NCI-H187 (cell line): Measurements from ENCODE around the gene DERL3.

Experiments used
- DNase-seq, 2 experiments: peaks; one replicate each; lab custom pipeline; 2025; lab: John Stamatoyannopoulos, UW

Gene DERL3

DNA sequence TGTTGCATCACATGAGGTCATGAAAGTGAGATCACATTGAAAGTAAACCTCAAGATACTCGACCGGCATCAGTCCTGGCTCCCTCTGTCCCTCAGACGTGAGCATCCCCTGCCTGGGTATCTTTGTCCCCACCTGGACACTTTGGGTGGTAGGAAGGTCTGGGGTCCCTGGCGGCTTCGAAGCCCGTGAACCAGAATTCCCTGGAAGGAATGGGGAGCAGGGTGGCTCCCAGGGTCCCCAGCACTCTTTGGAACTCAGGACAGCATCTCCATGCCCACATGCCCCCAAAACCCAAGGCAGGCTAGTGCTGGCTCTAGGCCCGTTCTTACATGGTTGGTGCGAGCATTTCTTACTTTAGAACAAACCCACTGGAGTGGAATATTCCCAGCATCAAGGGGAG is 7.5 kb downstream of the DERL3 start:
- no peak for DNase-seq

DNA sequence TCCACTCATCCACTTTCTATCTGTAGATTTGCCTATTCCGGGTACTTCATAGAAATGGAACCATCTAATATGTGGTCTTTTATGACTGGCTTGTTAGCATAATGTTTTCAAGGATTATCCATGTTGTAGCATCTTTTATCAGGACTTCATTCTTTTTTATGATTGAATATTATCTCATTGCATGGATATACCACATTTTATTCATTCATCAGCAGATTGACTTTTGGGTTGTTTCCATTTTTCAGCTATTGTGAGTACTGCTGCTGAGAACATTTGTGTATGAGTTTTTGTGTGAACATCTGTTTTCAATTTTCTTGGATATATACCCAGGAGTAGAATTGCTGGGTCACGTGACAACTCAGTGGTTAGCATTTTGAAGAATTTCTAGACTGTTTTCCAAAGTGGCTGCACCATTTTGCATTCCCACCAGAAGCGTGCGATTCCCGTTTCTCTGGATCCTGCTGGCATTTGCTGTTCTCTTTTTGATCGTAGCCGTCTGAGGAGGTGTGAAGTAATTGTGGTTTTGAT is 8.9 kb downstream of the DERL3 start:
- DNase-seq: no peak

DNA sequence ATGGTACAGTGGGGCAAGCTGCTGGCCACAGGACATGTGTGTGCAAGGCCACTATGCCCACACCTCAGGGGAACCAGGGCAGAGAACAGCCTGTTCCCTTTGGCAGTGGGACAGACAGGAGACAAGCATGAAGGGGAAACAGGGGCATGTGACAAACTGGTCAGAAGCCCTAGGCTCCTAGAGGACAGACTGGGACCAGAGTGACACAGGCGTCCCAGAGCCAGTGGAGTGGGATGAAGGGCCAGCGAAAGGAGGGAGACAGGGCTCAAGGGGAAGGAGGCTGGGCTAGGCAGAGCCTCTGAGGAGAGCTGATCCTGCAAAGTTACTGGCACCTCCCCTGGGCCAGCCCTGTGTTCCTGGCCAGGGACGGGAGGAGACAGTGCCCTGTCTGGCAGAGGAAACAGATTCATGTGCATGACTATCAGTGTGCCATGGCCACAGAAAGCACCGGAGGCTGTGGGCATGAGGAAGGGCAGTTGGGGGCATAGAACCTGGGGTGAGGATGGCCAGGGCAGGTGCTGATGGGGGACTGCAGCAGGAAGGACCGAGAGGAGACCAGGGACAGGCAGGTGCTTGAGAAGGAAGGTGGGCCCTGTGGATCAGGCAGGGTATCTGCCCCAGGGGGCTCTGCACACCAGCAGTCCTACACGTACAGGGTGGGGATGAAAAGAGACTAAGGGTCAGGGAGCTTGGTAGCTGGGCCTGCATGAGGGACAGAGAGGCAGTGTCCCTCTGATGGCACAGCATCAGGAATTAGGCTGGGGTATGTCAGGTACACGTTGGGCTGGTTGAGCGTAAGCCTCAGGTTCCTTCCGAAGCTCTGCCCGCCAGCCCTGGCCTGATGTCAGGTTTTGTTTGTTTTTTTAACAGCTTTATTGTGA is 9.8 kb downstream of the DERL3 start:
- DNase-seq: no peak

DNA sequence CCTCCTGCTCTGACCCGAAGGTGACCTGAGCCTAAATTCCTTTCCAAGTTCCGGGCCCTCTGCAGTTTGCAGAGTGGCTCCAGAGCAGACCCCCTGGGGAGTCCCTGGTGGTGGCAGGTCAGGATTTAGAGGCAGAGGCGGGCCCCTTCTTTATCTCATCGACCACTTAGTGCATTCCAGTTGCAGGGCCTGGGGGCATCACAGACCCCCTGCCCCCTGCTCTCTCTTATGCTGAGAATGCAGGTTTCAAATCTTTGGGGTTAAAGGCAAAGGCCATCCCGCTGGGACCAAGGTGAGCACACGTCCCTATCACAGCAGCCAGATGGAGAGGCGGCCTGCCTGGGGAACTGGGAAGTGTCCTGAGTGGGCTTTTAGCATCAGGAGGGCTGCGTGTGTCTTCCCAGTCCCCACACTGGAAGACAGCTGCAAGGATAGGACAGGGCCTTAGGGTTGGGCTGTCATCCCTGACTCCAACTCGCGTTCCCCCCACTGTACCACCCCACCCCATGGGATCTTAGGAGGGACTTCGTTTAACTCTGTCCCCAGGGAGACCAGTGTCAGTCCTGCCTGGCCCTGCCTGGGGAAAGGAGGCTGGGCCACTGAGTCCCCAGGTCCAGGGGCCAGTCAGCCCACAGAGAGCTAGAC is 11.3 kb downstream of the DERL3 start:
- DNase-seq: no peak

DNA sequence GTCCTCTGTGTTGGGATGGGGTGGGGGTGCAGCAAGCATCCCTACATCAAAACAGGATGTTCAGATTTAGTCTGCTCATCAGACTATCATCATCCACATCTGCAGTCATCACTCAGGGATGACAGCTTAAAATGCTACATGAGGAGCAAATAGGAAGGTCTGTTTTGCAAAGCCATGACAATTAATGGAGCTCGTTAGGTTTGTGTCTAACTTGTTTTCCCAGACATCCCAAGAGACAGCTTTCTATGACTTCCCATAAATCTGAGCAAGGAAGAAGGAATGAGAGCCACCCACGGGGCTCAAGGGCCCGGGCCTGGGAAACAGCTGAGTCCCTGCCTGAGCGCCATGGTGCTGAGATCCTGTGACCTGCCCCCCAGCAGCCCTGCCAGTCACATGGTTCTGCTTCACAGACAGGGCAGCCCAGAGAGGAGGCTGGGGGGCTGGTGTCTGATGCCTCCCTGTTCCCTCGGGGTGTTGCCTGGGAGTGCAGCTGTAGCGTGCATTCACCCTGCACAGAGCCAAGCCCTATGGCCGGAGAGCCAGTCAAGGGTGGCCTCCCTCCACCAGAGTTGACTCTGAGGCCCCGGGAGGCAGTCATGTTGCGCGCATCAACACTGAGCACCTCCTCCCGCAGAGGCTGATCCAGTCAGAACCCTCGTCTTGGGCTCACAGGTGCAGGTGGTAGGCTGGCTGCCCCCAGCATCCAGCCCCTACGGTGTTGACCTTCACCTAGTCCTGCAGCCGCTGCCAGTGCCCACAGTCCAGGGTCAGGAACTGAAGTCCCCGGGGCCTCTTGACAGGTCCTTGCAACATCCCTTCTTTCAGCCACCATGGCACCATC is 12.1 kb downstream of the DERL3 start:
- DNase-seq: no peak

DNA sequence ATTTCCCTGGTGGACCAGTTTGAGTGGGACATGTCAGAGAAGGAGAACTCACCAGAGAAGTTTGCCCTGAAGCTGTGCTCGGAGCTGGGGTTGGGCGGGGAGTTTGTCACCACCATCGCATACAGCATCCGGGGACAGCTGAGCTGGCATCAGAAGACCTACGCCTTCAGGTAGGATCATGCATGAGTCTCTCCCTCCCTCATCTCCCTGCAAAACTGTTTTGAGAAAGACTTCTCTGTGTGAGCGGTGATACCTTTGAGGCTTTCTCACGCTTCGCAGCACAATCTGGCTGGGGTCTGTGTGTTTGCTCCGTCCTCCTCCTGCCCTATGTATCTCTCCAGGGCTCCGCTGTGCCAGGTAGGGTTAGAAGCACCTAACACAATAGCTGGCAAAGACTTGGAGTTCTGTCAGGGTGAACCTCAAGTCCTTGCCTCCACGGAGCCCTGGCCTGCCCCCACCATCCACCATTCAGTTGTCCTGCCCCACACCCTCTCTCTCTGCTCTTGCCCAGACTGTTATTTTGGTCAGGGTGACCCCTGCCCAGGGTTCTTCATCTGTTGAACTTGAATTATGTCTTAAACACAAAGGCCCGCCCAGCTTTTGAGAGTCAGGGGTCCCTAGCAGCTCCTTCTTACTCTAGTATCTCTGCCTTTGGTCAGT is 13.4 kb downstream of the DERL3 start:
- no peak for DNase-seq

DNA sequence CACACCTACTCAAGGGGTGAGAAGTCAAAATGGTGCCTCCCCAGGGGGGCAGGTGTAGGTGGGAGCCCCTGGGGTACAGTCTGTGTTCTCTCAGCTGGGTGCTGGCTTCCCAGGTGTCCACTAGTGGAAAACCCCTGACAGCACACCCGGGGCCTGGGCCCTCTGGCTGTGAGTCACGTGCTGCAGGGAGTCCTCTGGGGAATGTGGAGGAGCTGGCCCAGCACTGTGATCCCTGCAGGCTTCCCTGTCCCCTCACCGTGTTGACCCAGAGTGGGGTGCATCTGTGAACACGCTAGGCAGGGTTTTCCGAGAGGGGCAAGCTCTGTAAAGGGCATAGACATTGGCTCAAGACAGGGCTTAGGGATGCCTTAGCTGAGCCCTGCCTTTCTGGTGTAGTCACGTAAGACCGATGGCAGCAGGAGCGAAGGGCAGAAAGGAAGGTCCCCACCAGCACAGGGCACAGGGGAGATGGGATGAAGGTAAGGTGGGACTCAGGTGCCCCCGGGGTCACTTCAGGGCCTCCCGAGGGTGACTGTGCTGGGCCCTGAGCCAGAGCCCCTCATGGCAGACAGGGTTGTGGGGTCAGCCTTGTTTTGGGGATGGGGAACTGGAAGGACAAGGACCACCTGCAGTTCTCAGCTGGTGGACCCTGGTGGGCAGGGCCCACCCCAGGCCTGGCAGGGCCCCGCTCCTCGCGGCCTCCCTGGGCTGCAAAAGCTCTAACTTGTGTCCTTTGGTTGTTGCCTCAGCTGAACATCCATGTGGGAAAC is 14.1 kb downstream of the DERL3 start:
- no peak for DNase-seq

DNA sequence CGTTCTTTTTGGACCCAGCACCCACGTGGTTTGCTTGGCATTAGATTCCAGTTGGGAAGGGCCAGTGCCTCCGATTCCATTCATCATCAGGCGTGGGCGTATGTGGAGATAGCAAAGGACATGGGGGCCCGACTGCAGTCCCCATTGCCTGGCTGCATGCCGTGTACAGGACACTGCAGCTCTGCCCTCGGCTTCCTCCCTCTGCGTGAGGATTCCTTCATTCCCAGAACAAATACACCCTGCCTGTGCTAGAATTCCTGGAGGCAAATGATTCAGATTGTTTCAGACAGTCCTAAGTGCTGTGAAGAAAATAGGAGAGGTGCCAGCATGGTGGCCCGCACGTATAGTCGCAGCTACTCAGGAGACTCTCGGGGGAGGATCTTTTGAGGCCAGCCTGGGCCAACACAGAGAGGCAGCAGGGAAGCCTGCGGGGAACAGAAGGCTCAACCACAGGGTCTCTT is 15.4 kb downstream of the DERL3 start:
- no peak for DNase-seq

DNA sequence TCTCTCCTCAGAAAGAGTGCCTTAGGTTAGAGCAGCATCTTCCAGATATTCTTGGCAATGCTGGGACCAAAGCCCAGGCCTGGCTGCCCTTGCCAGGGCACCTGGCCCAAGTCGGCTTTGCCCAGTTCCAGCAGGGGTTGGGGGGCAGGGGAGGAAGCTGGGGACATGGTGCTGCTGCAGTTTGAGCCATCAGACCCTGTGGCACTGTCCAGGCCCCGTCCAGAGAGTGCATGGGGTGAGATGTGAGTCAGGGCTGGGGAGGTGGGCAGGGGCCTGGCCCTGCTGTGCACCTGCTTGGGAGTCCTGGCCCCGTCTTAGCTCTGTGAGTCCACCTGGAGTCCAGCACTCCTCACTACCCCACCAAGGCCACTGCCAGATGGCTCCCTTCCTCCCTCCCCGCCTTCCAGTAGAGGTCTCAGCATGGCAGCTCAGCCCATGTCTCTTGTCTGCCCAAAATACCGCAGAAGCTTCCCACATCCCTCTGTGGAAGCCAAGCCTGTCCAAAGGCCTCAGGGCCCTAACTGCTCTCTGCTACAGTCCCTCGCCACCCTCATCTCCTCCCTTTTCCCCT is 16.6 kb downstream of the DERL3 start:
- no peak for DNase-seq

DNA sequence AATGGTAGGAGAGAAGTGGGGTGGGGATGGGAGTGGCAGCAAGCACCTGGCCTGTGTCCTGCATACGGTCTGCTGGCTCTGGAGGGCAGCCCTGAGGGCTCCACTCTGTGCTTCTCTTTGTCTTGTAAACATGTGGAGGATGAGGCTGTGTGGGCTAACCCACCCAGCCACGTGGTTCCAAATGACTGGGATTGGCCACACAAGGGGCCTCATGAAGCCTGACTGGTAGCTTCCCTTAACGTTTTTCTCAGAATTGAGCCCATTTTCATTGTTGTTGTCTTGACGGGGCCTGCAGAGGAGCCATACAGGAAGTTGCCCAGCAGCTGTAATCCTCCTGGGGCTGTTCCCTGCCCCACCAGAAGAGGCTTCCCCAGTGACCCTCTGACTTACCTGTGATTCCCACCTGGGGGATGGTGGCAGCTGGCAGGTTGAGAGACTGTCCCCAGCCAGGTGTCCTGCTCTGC is 18.0 kb downstream of the DERL3 start:
- DNase-seq: no peak

DNA sequence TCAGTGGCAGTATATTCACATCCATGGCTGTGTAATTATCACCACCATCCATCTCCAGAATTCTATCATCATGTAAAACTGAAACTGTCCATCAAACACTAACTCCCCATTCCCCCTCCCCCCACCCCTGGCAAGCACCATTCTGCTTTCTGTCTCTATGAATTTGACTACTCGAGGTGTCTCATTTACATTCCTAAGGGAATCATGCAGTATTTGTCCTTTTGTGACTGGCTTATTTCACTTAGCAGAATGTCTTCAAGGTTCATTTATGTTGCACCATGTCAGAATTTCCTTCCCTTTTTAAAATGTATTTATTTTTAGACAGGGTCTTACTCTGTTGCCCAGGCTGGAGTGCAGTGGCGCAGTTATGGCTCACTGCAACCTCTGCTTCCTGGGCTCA is 20.3 kb downstream of the DERL3 start:
- DNase-seq: no peak

DNA sequence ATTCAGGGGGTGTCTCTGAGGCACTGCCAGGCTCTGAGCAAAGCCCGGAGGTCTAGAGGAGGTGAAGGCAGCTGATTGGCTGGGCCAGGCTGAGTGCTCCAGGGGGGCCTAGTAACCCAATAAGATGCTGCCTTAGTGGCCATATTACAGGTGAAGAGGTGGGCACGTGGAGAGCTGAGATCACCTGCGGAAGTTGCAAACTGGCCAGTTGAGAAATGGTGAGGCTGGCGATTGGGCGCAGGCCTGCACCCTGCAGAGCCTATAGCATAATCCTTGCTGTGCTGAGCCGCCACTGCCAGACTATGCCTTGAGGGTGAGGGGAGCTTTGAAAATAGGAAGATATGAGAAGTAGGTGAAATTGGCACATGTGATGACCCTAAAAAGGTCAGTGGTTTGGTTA is 21.7 kb downstream of the DERL3 start:
- no peak for DNase-seq

DNA sequence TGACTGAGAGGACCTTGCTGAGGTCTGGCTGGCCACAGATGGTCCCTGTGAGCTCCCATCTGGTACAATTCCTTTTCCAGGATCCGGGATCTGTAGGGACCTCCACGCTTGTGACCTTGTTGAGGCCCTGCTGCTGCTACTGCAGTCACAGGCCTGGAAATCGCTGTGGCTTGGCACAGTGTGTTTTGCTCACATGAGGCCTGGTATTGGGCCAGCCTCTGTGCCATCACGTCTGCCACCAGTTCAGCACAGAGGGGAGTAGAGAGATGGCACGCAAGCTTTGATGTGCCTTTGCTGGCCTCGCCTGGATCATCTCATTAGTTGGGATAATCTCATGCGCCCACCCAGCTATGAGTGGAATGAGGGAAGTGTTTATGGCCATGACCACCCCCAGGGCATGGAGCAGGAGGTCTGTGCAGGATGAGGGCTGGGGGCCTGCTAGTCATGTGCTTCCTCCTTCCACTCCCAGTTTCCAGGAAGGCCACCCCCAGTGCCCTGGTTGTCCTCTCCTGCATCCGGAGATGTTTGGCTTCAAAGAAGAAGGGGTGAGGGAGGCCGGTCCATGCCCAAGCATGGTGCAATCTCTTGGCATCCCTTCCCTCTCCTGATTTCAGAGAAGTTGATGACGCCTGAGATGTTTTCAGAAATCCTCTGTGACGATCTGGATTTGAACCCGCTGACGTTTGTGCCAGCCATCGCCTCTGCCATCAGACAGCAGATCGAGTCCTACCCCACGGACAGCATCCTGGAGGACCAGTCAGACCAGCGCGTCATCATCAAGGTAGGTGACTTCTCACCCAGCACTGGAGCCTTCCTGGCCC is 22.4 kb downstream of the DERL3 start:
- no peak for DNase-seq

DNA sequence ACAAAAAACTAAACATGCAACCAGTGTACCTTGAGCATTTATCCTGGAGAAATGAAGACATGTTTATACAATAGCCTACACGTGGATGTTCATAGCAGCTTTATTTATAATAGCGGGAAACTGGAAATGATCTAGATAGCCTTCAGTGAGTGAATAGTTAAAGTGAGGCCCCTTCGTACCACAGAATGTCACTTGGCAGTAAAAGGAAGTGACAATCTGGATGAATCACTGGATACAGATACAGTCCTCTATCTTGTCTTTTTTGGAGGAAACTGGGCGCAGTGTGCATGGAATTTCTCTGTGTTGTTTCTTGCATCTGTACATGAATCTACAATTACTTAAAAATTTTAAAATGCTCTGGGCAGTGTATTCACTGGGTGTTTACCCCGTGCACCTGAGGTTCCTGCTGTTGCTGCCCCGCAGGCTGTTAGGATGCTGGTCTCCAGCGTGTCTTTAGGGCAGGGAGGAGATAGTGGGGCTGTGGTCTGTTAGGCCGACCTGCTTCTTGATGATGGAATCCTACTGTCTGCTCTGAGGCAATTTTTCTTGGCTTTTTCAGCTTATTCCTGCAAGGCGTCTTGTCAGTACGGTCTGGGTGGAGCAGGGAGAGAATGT is 23.2 kb downstream of the DERL3 start:
- DNase-seq: no peak

DNA sequence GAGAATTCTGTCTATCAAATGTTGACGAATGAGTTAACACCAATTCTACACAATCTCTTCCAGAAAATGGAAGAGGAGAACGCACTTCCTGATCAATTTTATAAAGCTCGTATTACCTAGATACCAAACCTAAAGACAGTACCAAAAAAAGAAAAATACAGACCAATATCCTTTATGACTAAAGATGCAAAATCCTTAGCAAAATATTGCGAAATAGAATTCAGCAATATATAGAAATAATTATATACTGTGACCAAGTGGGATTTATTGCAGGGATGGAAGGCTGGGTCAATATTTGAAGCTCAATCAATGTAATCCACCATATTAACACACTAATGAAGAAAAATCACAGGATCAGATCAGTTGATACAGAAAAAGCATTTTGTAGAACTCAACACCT is 26.4 kb downstream of the DERL3 start:
- no peak for DNase-seq

DNA sequence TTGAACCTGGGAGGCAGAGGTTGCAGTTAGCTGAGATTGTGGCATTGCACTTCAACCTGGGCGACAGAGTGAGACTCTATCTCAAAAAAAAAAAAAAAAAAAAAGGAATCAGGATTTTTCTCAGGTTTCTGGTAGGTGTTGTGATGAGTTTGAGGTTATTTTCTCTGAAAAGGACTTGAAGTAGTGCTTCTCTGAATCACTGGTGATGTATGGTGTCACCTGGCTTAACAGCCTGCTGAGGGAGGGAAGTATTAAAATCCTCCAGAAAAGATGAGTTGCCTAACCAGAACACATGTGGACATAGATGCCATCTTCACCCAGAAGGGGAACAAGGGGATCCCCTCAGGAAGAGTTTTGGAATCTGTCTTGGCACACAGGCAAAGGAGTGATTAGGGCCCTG is 32.0 kb downstream of the DERL3 start:
- no peak for DNase-seq

DNA sequence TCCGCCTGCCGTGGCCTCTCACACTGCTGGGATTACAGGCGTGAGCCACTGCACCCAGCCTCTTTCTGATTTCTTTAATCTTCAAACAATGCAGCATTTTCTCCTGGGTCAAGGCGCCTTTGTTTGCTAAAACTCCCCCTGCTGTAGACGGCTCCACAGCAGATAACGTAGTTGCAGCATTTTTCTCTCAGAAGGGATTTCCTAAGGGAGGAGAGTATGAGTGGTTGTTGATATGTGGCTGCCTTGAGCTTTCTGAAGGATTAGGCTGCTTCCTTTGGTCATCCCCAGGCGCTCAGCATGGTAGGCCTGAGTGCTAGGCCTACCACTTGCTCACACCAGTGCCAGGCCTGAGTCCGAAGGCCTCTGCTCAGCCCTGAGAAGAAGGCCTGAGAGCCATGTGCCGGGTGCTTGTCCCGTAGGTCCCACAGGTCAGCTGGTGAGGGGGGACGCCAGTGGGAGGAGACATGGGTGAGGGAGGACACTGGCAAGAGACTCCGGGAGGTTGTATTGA is 34.0 kb downstream of the DERL3 start:
- no peak for DNase-seq

DNA sequence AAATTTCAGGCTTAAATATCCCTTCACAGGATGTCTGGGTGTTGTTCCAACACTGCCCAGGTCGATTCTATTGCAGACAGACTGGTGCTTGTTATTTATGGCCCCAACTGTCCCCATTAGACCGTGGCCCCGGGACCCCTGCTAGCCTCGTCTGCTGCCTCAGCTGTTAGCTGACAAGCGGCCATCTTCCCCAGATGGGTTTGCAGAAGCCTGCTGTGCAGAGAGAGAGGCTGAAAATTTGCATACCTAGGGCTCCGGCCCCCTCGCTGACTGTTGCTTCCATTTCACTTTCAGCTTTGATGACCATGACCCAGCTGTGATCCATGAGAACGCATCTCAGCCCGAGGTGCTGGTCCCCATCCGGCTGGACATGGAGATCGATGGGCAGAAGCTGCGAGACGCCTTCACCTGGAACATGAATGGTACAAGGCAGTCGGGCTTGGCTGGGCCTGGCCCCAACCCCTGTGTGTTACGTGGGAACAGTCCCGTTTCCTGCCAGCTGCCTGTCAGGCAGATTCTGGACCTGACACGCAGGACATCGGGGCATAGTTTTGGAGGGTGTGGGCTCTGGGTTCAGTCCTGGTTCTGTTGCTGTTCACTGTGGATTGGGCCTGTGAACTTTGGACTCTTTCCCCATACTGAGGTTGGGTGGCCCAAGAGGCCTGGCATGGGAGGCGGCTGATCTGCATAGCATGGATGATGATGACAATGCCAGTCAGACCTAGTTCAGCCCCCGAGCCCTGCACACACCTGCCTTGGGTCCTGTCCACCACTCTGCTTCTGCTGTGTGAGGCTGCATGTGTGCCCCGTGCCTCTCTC is 35.6 kb downstream of the DERL3 start:
- DNase-seq: no peak
